ENCODE measurements around the gene NECTIN1. TPM values are rescaled to one million over a fixed set of nuclear protein-coding genes. Genes with fewer than 3 reads are reported as not detected.

Gene NECTIN1
- total RNA-seq, 2 experiments from 2014 or later: 2.5 to 3.4 TPM

DNA sequence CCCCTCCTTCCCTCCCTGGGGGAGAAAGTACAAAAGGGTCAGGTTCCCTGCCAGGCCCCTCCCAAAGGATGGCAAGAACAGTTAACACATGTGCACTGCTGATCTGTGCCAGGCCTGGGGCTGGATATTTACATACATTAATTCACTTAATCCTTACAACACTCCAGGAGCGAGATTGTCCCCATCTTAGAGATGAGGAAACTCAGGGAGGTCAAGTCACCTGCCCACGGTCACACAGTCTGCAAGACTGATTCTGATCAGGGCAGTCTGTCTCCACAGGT is 36.5 kb downstream of the NECTIN1 start:
- DNase-seq: no peak
- no peaks in the 10 kb centered on the region for H3K9me3 Mint-ChIP-seq
- H3K27me3 Mint-ChIP-seq: no peaks in the 10 kb centered on the region
- no peak overlapping the region for H3K27ac ChIP-seq (ENCODE audit: low read depth in 1 of 2, low read length in 2 of 2)
- intact Hi-C loops (cut with DNase I, micrococcal nuclease): no loop called here
- no peaks in the 10 kb centered on the region for H3K9me3 ChIP-seq (ENCODE audit: control insufficient read depth in 1 of 2, insufficient read depth in 1 of 2, low read length in 2 of 2)
- H3K27ac Mint-ChIP-seq: no peak overlapping the region
- peaks cover 17% of the 10 kb centered on the region for H3K4me1 ChIP-seq (ENCODE audit: insufficient read depth, low read length)
- H3K27me3 ChIP-seq (ENCODE audit: control insufficient read depth in 1 of 2, insufficient read depth in 2 of 2, low read length in 2 of 2): no peaks in the 10 kb centered on the region
- TF ChIP-seq, protein P1, sequence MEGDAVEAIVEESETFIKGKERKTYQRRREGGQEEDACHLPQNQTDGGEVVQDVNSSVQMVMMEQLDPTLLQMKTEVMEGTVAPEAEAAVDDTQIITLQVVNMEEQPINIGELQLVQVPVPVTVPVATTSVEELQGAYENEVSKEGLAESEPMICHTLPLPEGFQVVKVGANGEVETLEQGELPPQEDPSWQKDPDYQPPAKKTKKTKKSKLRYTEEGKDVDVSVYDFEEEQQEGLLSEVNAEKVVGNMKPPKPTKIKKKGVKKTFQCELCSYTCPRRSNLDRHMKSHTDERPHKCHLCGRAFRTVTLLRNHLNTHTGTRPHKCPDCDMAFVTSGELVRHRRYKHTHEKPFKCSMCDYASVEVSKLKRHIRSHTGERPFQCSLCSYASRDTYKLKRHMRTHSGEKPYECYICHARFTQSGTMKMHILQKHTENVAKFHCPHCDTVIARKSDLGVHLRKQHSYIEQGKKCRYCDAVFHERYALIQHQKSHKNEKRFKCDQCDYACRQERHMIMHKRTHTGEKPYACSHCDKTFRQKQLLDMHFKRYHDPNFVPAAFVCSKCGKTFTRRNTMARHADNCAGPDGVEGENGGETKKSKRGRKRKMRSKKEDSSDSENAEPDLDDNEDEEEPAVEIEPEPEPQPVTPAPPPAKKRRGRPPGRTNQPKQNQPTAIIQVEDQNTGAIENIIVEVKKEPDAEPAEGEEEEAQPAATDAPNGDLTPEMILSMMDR (IDR thresholded peaks at IDR 0.05): no peak
- ATAC-seq (ENCODE audit: poor library complexity): no peak
- no peaks in the 10 kb centered on the region for H3K36me3 ChIP-seq (ENCODE audit: insufficient read depth, low read length)
- POLR2A ChIA-PET: no interaction called here
- no peak overlapping the region for H3K4me3 Mint-ChIP-seq
- CTCF ChIA-PET: no interaction called here
- peaks cover 13% of the 10 kb centered on the region for H3K4me1 Mint-ChIP-seq (ENCODE audit: low read depth)
- no peaks in the 10 kb centered on the region for H3K36me3 Mint-ChIP-seq (ENCODE audit: low read depth)
- H3K4me3 ChIP-seq (ENCODE audit: low read length): no peak overlapping the region

GRCh38 chr11:119691701-119692539 is 37.1 kb downstream of the NECTIN1 start:
- Mint-ChIP-seq H3K36me3 (ENCODE audit: low read depth) (no peaks in the 10 kb centered on the region), H3K4me1 (ENCODE audit: low read depth) (peaks cover 13% of the 10 kb centered on the region), H3K27ac (no peak overlapping the region), H3K9me3 (no peaks in the 10 kb centered on the region), H3K27me3 (no peaks in the 10 kb centered on the region), H3K4me3 (no peak overlapping the region)
- no peaks in the 10 kb centered on the region for H3K27me3 ChIP-seq (ENCODE audit: control insufficient read depth in 1 of 2, insufficient read depth in 2 of 2, low read length in 2 of 2)
- DNase-seq (no peak), ATAC-seq (ENCODE audit: poor library complexity) (no peak)
- TF ChIP-seq, protein P1 (IDR thresholded peaks at IDR 0.05): no peak
- no peak overlapping the region for H3K27ac ChIP-seq (ENCODE audit: low read depth in 1 of 2, low read length in 2 of 2)
- no peaks in the 10 kb centered on the region for H3K36me3 ChIP-seq (ENCODE audit: insufficient read depth, low read length)
- ChIA-PET CTCF (interaction anchor here (0.8 kb wide), 1 partner anchor 37 kb away, joined by 3 read pairs; the partner anchor contains the start of gene NECTIN1), POLR2A (no interaction called here)
- no peaks in the 10 kb centered on the region for H3K9me3 ChIP-seq (ENCODE audit: control insufficient read depth in 1 of 2, insufficient read depth in 1 of 2, low read length in 2 of 2)
- H3K4me1 ChIP-seq (ENCODE audit: insufficient read depth, low read length): peaks cover 17% of the 10 kb centered on the region
- H3K4me3 ChIP-seq (ENCODE audit: low read length): no peak overlapping the region
- intact Hi-C loops (cut with DNase I, micrococcal nuclease): no loop called here

- intact Hi-C loops (cut with DNase I, micrococcal nuclease): no loop called here
- H3K27ac Mint-ChIP-seq: no peak overlapping the region
- POLR2A ChIA-PET: no interaction called here
Measured at GRCh38 chr11:119691020-119691666, 37.9 kb downstream of the NECTIN1 start.

More at GRCh38 chr11:119691020-119691666, 37.9 kb downstream of the NECTIN1 start:
- TF ChIP-seq, protein P1 (IDR thresholded peaks at IDR 0.05): no peak
- no peaks in the 10 kb centered on the region for H3K9me3 Mint-ChIP-seq
- Histone ChIP-seq H3K27me3 (ENCODE audit: control insufficient read depth in 1 of 2, insufficient read depth in 2 of 2, low read length in 2 of 2) (no peaks in the 10 kb centered on the region), H3K9me3 (ENCODE audit: control insufficient read depth in 1 of 2, insufficient read depth in 1 of 2, low read length in 2 of 2) (no peaks in the 10 kb centered on the region), H3K36me3 (ENCODE audit: insufficient read depth, low read length) (no peaks in the 10 kb centered on the region), H3K4me3 (ENCODE audit: low read length) (no peak overlapping the region), H3K27ac (ENCODE audit: low read depth in 1 of 2, low read length in 2 of 2) (no peak overlapping the region), H3K4me1 (ENCODE audit: insufficient read depth, low read length) (peaks cover 17% of the 10 kb centered on the region)
- CTCF ChIA-PET: interaction anchor here (0.8 kb wide), 1 partner anchor 38 kb away, joined by 3 read pairs; the partner anchor contains the start of gene NECTIN1
- ATAC-seq (ENCODE audit: poor library complexity) (peak; percentile 70), DNase-seq (peak in 8 of 14 experiments; percentile 4 to 53 (median 12))
- H3K27me3 Mint-ChIP-seq: no peaks in the 10 kb centered on the region
- H3K36me3 Mint-ChIP-seq (ENCODE audit: low read depth): no peaks in the 10 kb centered on the region
- peaks cover 13% of the 10 kb centered on the region for H3K4me1 Mint-ChIP-seq (ENCODE audit: low read depth)
- no peak overlapping the region for H3K4me3 Mint-ChIP-seq

Measured in CD4-positive, alpha-beta T cell (primary cell).